ENCODE results near the gene CROCC. TPM values are rescaled to one million over a fixed set of nuclear protein-coding genes. Genes with fewer than 3 reads are reported as not detected.

CROCC gene
- total RNA-seq, 1 donor from 2014 or later = 25.7 TPM

GRCh38 chr1:16975838-16976237, 54.1 kb downstream of the CROCC start:
- Mint-ChIP-seq H3K27ac (no peak overlapping the region), H3K36me3 (ENCODE audit: low read depth) (no peaks in the 10 kb centered on the region), H3K4me1 (ENCODE audit: low read depth) (no peaks in the 10 kb centered on the region), H3K9me3 (no peaks in the 10 kb centered on the region), H3K4me3 (ENCODE audit: low read depth) (no peak overlapping the region), H3K27me3 (ENCODE audit: low read depth) (peaks cover 10% of the 10 kb centered on the region)
- no peak for DNase-seq (ENCODE audit: low spot score)
- intact Hi-C loops (cut with micrococcal nuclease) = no loop called here

GRCh38 chr1:16976966-16977365, 55.2 kb downstream of the CROCC start:
- Mint-ChIP-seq H3K9me3 (no peaks in the 10 kb centered on the region), H3K27me3 (ENCODE audit: low read depth) (peaks cover 19% of the 10 kb centered on the region), H3K4me3 (ENCODE audit: low read depth) (no peak overlapping the region), H3K27ac (no peak overlapping the region), H3K4me1 (ENCODE audit: low read depth) (no peaks in the 10 kb centered on the region), H3K36me3 (ENCODE audit: low read depth) (no peaks in the 10 kb centered on the region)
- DNase-seq (ENCODE audit: low spot score) = no peak
- intact Hi-C loops (cut with micrococcal nuclease) = no loop called here

GRCh38 chr1:16977377-16977776, 55.6 kb downstream of the CROCC start:
- Mint-ChIP-seq H3K9me3 (no peaks in the 10 kb centered on the region), H3K27ac (no peak overlapping the region), H3K4me3 (ENCODE audit: low read depth) (no peak overlapping the region), H3K27me3 (ENCODE audit: low read depth) (peaks cover 19% of the 10 kb centered on the region), H3K36me3 (ENCODE audit: low read depth) (no peaks in the 10 kb centered on the region), H3K4me1 (ENCODE audit: low read depth) (no peaks in the 10 kb centered on the region)
- intact Hi-C loops (cut with micrococcal nuclease) = no loop called here
- DNase-seq (ENCODE audit: low spot score) = no peak

GRCh38 chr1:16978139-16978538, 56.4 kb downstream of the CROCC start:
- Mint-ChIP-seq H3K4me3 (ENCODE audit: low read depth) (no peak overlapping the region), H3K36me3 (ENCODE audit: low read depth) (no peaks in the 10 kb centered on the region), H3K9me3 (no peaks in the 10 kb centered on the region), H3K27me3 (ENCODE audit: low read depth) (peaks cover 22% of the 10 kb centered on the region), H3K27ac (no peak overlapping the region), H3K4me1 (ENCODE audit: low read depth) (no peaks in the 10 kb centered on the region)
- intact Hi-C loops (cut with micrococcal nuclease) = no loop called here
- DNase-seq (ENCODE audit: low spot score) = no peak

GRCh38 chr1:16978567-16979474, 57.1 kb downstream of the CROCC start:
- intact Hi-C loops (cut with micrococcal nuclease) = no loop called here
- Mint-ChIP-seq H3K27ac (no peak overlapping the region), H3K4me3 (ENCODE audit: low read depth) (no peak overlapping the region), H3K27me3 (ENCODE audit: low read depth) (peaks cover 26% of the 10 kb centered on the region), H3K36me3 (ENCODE audit: low read depth) (no peaks in the 10 kb centered on the region), H3K9me3 (no peaks in the 10 kb centered on the region), H3K4me1 (ENCODE audit: low read depth) (no peaks in the 10 kb centered on the region)
- no peak for DNase-seq (ENCODE audit: low spot score)

GRCh38 chr1:16979475-16980327, 58.0 kb downstream of the CROCC start:
- no peak overlapping the region for H3K27ac Mint-ChIP-seq
- peaks cover 26% of the 10 kb centered on the region for H3K27me3 Mint-ChIP-seq (ENCODE audit: low read depth)
- no peak for DNase-seq (ENCODE audit: low spot score)
- no peaks in the 10 kb centered on the region for H3K9me3 Mint-ChIP-seq
- H3K36me3 Mint-ChIP-seq (ENCODE audit: low read depth) = no peaks in the 10 kb centered on the region
- no peaks in the 10 kb centered on the region for H3K4me1 Mint-ChIP-seq (ENCODE audit: low read depth)
- H3K4me3 Mint-ChIP-seq (ENCODE audit: low read depth) = no peak overlapping the region
- intact Hi-C loops (cut with micrococcal nuclease) = no loop called here

- Mint-ChIP-seq H3K4me3 (ENCODE audit: low read depth) (peak within 1 kb of the TSS; percentile 40), H3K27ac (no peak within 1 kb of the TSS), H3K4me1 (ENCODE audit: low read depth) (no peaks in the 10 kb centered on the region), H3K27me3 (ENCODE audit: low read depth) (peaks cover 26% of the 10 kb centered on the region), H3K36me3 (ENCODE audit: low read depth) (no peaks in the 10 kb centered on the region), H3K9me3 (no peaks in the 10 kb centered on the region)
- intact Hi-C loops (cut with micrococcal nuclease) = no loop called here
- DNase-seq (ENCODE audit: low spot score) = no peak
Measured at GRCh38 chr1:16980473-16981268, 58.9 kb downstream of the CROCC start, which contains the start of gene MFAP2. Gene MFAP2 (minus strand): TSS chr1:16980620. CDS start chr1:16978273, 2,347 bp downstream.

GRCh38 chr1:16981269-16981849, 59.6 kb downstream of the CROCC start:
- intact Hi-C loops (cut with micrococcal nuclease) = no loop called here
- DNase-seq (ENCODE audit: low spot score) = no peak
- Mint-ChIP-seq H3K4me3 (ENCODE audit: low read depth) (no peak overlapping the region), H3K9me3 (no peaks in the 10 kb centered on the region), H3K27me3 (ENCODE audit: low read depth) (peaks cover 26% of the 10 kb centered on the region), H3K36me3 (ENCODE audit: low read depth) (peaks cover 3% of the 10 kb centered on the region), H3K4me1 (ENCODE audit: low read depth) (no peaks in the 10 kb centered on the region), H3K27ac (no peak overlapping the region)

GRCh38 chr1:16982902-16983301, 61.2 kb downstream of the CROCC start:
- Mint-ChIP-seq H3K27me3 (ENCODE audit: low read depth) (peaks cover 24% of the 10 kb centered on the region), H3K4me3 (ENCODE audit: low read depth) (no peak overlapping the region), H3K36me3 (ENCODE audit: low read depth) (peaks cover 3% of the 10 kb centered on the region), H3K4me1 (ENCODE audit: low read depth) (no peaks in the 10 kb centered on the region), H3K27ac (no peak overlapping the region), H3K9me3 (no peaks in the 10 kb centered on the region)
- no peak for DNase-seq (ENCODE audit: low spot score)
- intact Hi-C loops (cut with micrococcal nuclease) = no loop called here

GRCh38 chr1:16983649-16984048, 61.9 kb downstream of the CROCC start:
- H3K27me3 Mint-ChIP-seq (ENCODE audit: low read depth) = peaks cover 24% of the 10 kb centered on the region
- peaks cover 3% of the 10 kb centered on the region for H3K36me3 Mint-ChIP-seq (ENCODE audit: low read depth)
- intact Hi-C loops (cut with micrococcal nuclease) = no loop called here
- no peak overlapping the region for H3K4me3 Mint-ChIP-seq (ENCODE audit: low read depth)
- no peak overlapping the region for H3K27ac Mint-ChIP-seq
- no peak for DNase-seq (ENCODE audit: low spot score)
- no peaks in the 10 kb centered on the region for H3K9me3 Mint-ChIP-seq
- no peaks in the 10 kb centered on the region for H3K4me1 Mint-ChIP-seq (ENCODE audit: low read depth)

GRCh38 chr1:16984717-16985116, 63.0 kb downstream of the CROCC start:
- no peaks in the 10 kb centered on the region for H3K9me3 Mint-ChIP-seq
- H3K27ac Mint-ChIP-seq = no peak overlapping the region
- intact Hi-C loops (cut with micrococcal nuclease) = no loop called here
- no peaks in the 10 kb centered on the region for H3K4me1 Mint-ChIP-seq (ENCODE audit: low read depth)
- no peak overlapping the region for H3K4me3 Mint-ChIP-seq (ENCODE audit: low read depth)
- peaks cover 19% of the 10 kb centered on the region for H3K27me3 Mint-ChIP-seq (ENCODE audit: low read depth)
- no peak for DNase-seq (ENCODE audit: low spot score)
- peaks cover 3% of the 10 kb centered on the region for H3K36me3 Mint-ChIP-seq (ENCODE audit: low read depth)

- Mint-ChIP-seq H3K9me3 (no peaks in the 10 kb centered on the region), H3K27me3 (ENCODE audit: low read depth) (peaks cover 13% of the 10 kb centered on the region), H3K4me1 (ENCODE audit: low read depth) (no peaks in the 10 kb centered on the region), H3K4me3 (ENCODE audit: low read depth) (no peak overlapping the region), H3K36me3 (ENCODE audit: low read depth) (peaks cover 3% of the 10 kb centered on the region), H3K27ac (no peak overlapping the region)
- intact Hi-C loops (cut with micrococcal nuclease) = no loop called here
- DNase-seq (ENCODE audit: low spot score) = no peak
Measured at GRCh38 chr1:16986113-16986512, 64.4 kb downstream of the CROCC start.
